GM21786 (cell line): ENCODE data around the gene RAB3IP.
"Not testable (repeated sequence)": the region's sequence is repeated elsewhere in the genome, so short reads cannot be mapped to it uniquely, and the experiment has no call there.

Experiments used
- ATAC-seq: cut with Tn5 transposase; IDR thresholded peaks from one replicate; pipeline ENCODE4 v1.9.1; 2021; ENCODE audit not compliant: unreplicated experiment

Gene RAB3IP

GRCh38 chr12:69834576-69834975 lies 95.9 kb downstream of the RAB3IP start:
- no peak for ATAC-seq

GRCh38 chr12:69835081-69835480 lies 96.4 kb downstream of the RAB3IP start:
- ATAC-seq, result no peak

- ATAC-seq, result no peak
Measured at GRCh38 chr12:69836015-69836414, 97.4 kb downstream of the RAB3IP start.

GRCh38 chr12:69837191-69837590 lies 98.5 kb downstream of the RAB3IP start:
- no peak for ATAC-seq

GRCh38 chr12:69837657-69838415 lies 99.2 kb downstream of the RAB3IP start:
- no peak for ATAC-seq

GRCh38 chr12:69840727-69841126 lies 102.1 kb downstream of the RAB3IP start:
- ATAC-seq, result no peak

GRCh38 chr12:69843608-69844007 lies 104.9 kb downstream of the RAB3IP start:
- ATAC-seq, result no peak

- ATAC-seq, result no peak
Measured at GRCh38 chr12:69844416-69844815, 105.8 kb downstream of the RAB3IP start.

- no peak for ATAC-seq
Measured at GRCh38 chr12:69844836-69845235, 106.2 kb downstream of the RAB3IP start.

GRCh38 chr12:69846976-69847375 lies 108.3 kb downstream of the RAB3IP start:
- ATAC-seq, result no peak

GRCh38 chr12:69851976-69852375 lies 113.3 kb downstream of the RAB3IP start:
- ATAC-seq, result no peak

- ATAC-seq, result not testable (repeated sequence)
Measured at GRCh38 chr12:69853176-69853961, 114.7 kb downstream of the RAB3IP start.

- no peak for ATAC-seq
Measured at GRCh38 chr12:69866698-69867097, 128.0 kb downstream of the RAB3IP start.

GRCh38 chr12:69868695-69869094 lies 130.0 kb downstream of the RAB3IP start:
- ATAC-seq, result no peak

- ATAC-seq, result no peak
Measured at GRCh38 chr12:69872804-69873203, 134.1 kb downstream of the RAB3IP start.
